Measurements from ENCODE around the gene PIGQ. TPM values are rescaled to one million over a fixed set of nuclear protein-coding genes. Genes with fewer than 3 reads are reported as not detected.

Gene PIGQ
- total RNA-seq, 2 experiments from 2014 or later, result 22.8 to 27.0 TPM

DNA sequence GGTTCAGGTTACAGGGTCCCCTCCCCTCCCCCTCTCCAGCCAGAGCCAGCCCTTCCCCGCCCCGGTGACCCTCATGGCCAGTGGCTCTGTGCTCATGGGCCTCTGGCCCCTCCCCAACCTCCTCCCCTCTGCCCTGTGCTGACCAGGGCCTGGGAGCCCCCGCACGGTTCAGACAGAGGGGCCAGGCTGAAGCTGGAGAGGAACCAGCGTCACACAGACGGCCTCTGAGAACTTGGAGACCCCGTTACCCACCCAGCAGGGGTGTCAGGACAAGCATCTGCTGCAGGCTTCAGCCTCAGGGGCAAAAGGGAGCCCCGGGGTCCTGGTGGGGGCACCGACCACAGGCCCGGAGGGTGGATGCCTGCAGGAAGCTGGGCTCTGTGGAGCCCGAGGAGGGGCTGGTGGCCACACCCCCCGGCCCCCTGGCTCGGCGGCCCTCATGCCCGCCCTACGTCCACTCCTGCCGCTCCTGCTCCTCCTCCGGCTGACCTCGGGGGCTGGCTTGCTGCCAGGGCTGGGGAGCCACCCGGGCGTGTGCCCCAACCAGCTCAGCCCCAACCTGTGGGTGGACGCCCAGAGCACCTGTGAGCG is 61.1 kb downstream of the PIGQ start, which contains the start of gene WFIKKN1:
WFIKKN1 (plus strand) TSS at position 171 of the 591 bp plus-strand sequence; CDS start at position 440, 269 bp downstream.
- ATAC-seq (ENCODE audit: poor library complexity) (no peak), DNase-seq (peak in 1 of 14 experiments; percentile 35)
- Histone ChIP-seq H3K36me3 (ENCODE audit: insufficient read depth, low read length) (peaks cover 7% of the 10 kb centered on the region), H3K4me3 (ENCODE audit: low read length) (no peak within 1 kb of the TSS), H3K4me1 (ENCODE audit: insufficient read depth, low read length) (peaks cover 26% of the 10 kb centered on the region), H3K27me3 (ENCODE audit: control insufficient read depth in 1 of 2, insufficient read depth in 2 of 2, low read length in 2 of 2) (no peaks in the 10 kb centered on the region), H3K9me3 (ENCODE audit: control insufficient read depth in 1 of 2, insufficient read depth in 1 of 2, low read length in 2 of 2) (no peaks in the 10 kb centered on the region), H3K27ac (ENCODE audit: low read depth in 1 of 2, low read length in 2 of 2) (no peak within 1 kb of the TSS)
- Mint-ChIP-seq H3K4me3 (no peak within 1 kb of the TSS), H3K9me3 (no peaks in the 10 kb centered on the region), H3K4me1 (ENCODE audit: low read depth) (no peaks in the 10 kb centered on the region), H3K36me3 (ENCODE audit: low read depth) (no peaks in the 10 kb centered on the region), H3K27me3 (no peaks in the 10 kb centered on the region), H3K27ac (no peak within 1 kb of the TSS)
- ChIA-PET CTCF (no interaction called here), POLR2A (no interaction called here)
- intact Hi-C loops (cut with DNase I, micrococcal nuclease), result no loop called here
- TF ChIP-seq, protein P1, sequence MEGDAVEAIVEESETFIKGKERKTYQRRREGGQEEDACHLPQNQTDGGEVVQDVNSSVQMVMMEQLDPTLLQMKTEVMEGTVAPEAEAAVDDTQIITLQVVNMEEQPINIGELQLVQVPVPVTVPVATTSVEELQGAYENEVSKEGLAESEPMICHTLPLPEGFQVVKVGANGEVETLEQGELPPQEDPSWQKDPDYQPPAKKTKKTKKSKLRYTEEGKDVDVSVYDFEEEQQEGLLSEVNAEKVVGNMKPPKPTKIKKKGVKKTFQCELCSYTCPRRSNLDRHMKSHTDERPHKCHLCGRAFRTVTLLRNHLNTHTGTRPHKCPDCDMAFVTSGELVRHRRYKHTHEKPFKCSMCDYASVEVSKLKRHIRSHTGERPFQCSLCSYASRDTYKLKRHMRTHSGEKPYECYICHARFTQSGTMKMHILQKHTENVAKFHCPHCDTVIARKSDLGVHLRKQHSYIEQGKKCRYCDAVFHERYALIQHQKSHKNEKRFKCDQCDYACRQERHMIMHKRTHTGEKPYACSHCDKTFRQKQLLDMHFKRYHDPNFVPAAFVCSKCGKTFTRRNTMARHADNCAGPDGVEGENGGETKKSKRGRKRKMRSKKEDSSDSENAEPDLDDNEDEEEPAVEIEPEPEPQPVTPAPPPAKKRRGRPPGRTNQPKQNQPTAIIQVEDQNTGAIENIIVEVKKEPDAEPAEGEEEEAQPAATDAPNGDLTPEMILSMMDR (IDR thresholded peaks at IDR 0.05), result no peak

DNA sequence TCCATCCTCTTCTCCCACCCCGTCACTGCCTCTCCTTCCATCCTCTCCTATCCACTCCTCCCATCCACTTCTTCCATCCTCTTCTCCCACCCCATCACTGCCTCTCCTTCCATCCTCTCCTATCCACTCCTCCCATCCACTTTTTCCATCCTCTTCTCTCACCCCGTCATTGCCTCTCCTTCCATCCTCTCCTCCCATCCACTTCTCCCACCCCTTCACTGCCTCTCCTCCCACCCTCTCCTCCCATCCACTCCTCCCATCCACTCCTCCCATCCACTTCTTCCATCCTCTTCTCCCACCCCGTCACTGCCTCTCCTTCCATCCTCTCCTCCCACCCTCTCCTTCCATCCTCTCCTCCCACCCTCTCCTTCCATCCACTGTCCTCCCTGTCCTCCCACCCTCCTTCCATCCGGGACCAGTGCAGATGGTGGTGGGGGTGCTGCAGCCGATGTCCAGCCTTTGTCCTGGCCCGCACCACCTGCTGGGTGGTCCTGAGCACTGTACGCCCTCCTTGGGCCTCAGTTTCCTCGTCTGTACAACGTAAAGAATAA is 62.1 kb downstream of the PIGQ start:
- Histone ChIP-seq H3K27me3 (ENCODE audit: control insufficient read depth in 1 of 2, insufficient read depth in 2 of 2, low read length in 2 of 2) (no peaks in the 10 kb centered on the region), H3K27ac (ENCODE audit: low read depth in 1 of 2, low read length in 2 of 2) (no peak overlapping the region), H3K36me3 (ENCODE audit: insufficient read depth, low read length) (peaks cover 3% of the 10 kb centered on the region), H3K4me1 (ENCODE audit: insufficient read depth, low read length) (peaks cover 28% of the 10 kb centered on the region), H3K4me3 (ENCODE audit: low read length) (no peak overlapping the region), H3K9me3 (ENCODE audit: control insufficient read depth in 1 of 2, insufficient read depth in 1 of 2, low read length in 2 of 2) (no peaks in the 10 kb centered on the region)
- Mint-ChIP-seq H3K27me3 (peaks cover 6% of the 10 kb centered on the region), H3K27ac (no peak overlapping the region), H3K4me1 (ENCODE audit: low read depth) (peaks cover 7% of the 10 kb centered on the region), H3K36me3 (ENCODE audit: low read depth) (peaks cover 9% of the 10 kb centered on the region), H3K9me3 (no peaks in the 10 kb centered on the region), H3K4me3 (no peak overlapping the region)
- no peak for ATAC-seq (ENCODE audit: poor library complexity)
- intact Hi-C loops (cut with DNase I, micrococcal nuclease), result no loop called here
- TF ChIP-seq, protein P1 (IDR thresholded peaks at IDR 0.05), result no peak
- POLR2A ChIA-PET, result no interaction called here
- no peak for DNase-seq
- CTCF ChIA-PET, result no interaction called here

DNA sequence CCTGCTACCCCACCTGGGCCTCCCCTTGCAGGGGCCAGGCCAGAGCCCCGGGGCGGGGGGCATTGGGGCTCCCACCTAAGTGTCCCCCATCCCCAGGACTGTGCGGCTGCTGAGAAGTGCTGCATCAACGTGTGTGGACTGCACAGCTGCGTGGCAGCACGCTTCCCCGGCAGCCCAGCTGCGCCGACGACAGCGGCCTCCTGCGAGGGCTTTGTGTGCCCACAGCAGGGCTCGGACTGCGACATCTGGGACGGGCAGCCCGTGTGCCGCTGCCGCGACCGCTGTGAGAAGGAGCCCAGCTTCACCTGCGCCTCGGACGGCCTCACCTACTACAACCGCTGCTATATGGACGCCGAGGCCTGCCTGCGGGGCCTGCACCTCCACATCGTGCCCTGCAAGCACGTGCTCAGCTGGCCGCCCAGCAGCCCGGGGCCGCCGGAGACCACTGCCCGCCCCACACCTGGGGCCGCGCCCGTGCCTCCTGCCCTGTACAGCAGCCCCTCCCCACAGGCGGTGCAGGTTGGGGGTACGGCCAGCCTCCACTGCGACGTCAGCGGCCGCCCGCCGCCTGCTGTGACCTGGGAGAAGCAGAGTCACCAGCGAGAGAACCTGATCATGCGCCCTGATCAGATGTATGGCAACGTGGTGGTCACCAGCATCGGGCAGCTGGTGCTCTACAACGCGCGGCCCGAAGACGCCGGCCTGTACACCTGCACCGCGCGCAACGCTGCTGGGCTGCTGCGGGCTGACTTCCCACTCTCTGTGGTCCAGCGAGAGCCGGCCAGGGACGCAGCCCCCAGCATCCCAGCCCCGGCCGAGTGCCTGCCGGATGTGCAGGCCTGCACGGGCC is 62.9 kb downstream of the PIGQ start:
- peaks cover 9% of the 10 kb centered on the region for H3K36me3 Mint-ChIP-seq (ENCODE audit: low read depth)
- no peak overlapping the region for H3K27ac Mint-ChIP-seq
- H3K9me3 ChIP-seq (ENCODE audit: control insufficient read depth in 1 of 2, insufficient read depth in 1 of 2, low read length in 2 of 2), result peaks cover 0 to 6% of the 10 kb centered on the region in 2 experiments
- H3K4me1 ChIP-seq (ENCODE audit: insufficient read depth, low read length), result peaks cover 34% of the 10 kb centered on the region
- no peaks in the 10 kb centered on the region for H3K27me3 ChIP-seq (ENCODE audit: control insufficient read depth in 1 of 2, insufficient read depth in 2 of 2, low read length in 2 of 2)
- TF ChIP-seq, protein P1 (IDR thresholded peaks at IDR 0.05), result no peak
- intact Hi-C loops (cut with DNase I, micrococcal nuclease), result no loop called here
- DNase-seq, result peak in 1 of 14 experiments; percentile 42
- H3K4me1 Mint-ChIP-seq (ENCODE audit: low read depth), result peaks cover 8% of the 10 kb centered on the region
- H3K4me3 Mint-ChIP-seq, result no peak overlapping the region
- H3K27ac ChIP-seq (ENCODE audit: low read depth in 1 of 2, low read length in 2 of 2), result no peak overlapping the region
- no peak overlapping the region for H3K4me3 ChIP-seq (ENCODE audit: low read length)
- ChIA-PET CTCF (no interaction called here), POLR2A (no interaction called here)
- no peaks in the 10 kb centered on the region for H3K36me3 ChIP-seq (ENCODE audit: insufficient read depth, low read length)
- peaks cover 6% of the 10 kb centered on the region for H3K27me3 Mint-ChIP-seq
- ATAC-seq (ENCODE audit: poor library complexity), result no peak
- H3K9me3 Mint-ChIP-seq, result no peaks in the 10 kb centered on the region

All from CD4-positive, alpha-beta T cell (primary cell).